Heart left ventricle (tissue), 16 donors: Measurements from ENCODE around the gene RASL10A. TPM values are rescaled to one million over a fixed set of nuclear protein-coding genes. Genes with fewer than 3 reads are reported as not detected.

ENCODE experiments used
- ATAC-seq, 4 donors: fragments of 200-7000 bp; cut with Tn5 transposase; one replicate each; pipeline ENCODE4 v1.9.1; 2020 to 2022; ENCODE audit warnings: moderate library complexity in 4 of 4, mild to moderate bottlenecking in 3 of 4, moderate number of reproducible peaks in 1 of 4
- DNase-seq, 5 donors: peaks; one replicate each; pipeline ENCODE4 v3.0.0-alpha.2; 2020
- H3K27ac ChIP-seq, 12 donors: fragments of 200-600 bp; sonication (generic) in 4 of 12; one replicate each; pipeline versions ENCODE4 v1.5.0 to v1.8.0; 2016 to 2022; ENCODE audit warnings: mild to moderate bottlenecking in 2 of 12
- H3K27me3 ChIP-seq, 9 donors: fragments of 200-600 bp; sonication (generic) in 2 of 9; one replicate each; pipeline versions ENCODE4 v1.5.1 to v1.8.0; 2016 to 2022; ENCODE audit warnings: mild to moderate bottlenecking in 3 of 9
- H3K36me3 ChIP-seq, 9 donors: fragments of 200-600 bp; sonication (generic) in 2 of 9; one replicate each; pipeline versions ENCODE4 v1.5.0 to v1.8.0; 2018 to 2022; ENCODE audit warnings: mild to moderate bottlenecking in 2 of 9
- H3K4me1 ChIP-seq, 12 donors: fragments of 200-600 bp; sonication (generic) in 4 of 12; one replicate each; pipeline versions ENCODE4 v1.5.0 to v1.8.0; 2016 to 2022; ENCODE audit warnings: mild to moderate bottlenecking in 3 of 12
- H3K4me3 ChIP-seq, 12 donors: fragments of 200-600 bp; sonication (generic) in 4 of 12; one replicate each; pipeline versions ENCODE4 v1.5.0 to v1.8.0; 2017 to 2022; ENCODE audit warnings: mild to moderate bottlenecking in 9 of 12, moderate library complexity in 4 of 12
- H3K9me3 ChIP-seq, 12 donors: fragments of 200-600 bp; sonication (generic) in 4 of 12; one replicate each; pipeline versions ENCODE4 v1.5.0 to v1.8.0; 2016 to 2022; ENCODE audit warnings: mild to moderate bottlenecking in 1 of 12
- CTCF ChIP-seq, 12 donors: fragments of 200-600 bp; sonication (generic) in 4 of 12; IDR thresholded peaks; one replicate each; pipeline versions ENCODE4 v1.5.0 to v1.8.0; 2018 to 2022; ENCODE audit warnings: antibody characterized with exemption in 12 of 12, mild to moderate bottlenecking in 5 of 12
- POLR2A ChIP-seq, 2 donors: fragments of 450-650 bp; IDR thresholded peaks; one replicate each; pipeline ENCODE4 v1.6.1; 2017; ENCODE audit warnings: antibody characterized with exemption in 2 of 2, mild to moderate bottlenecking in 2 of 2, moderate library complexity in 2 of 2
- WGBS, 4 donors: extraction: QIAGEN DNeasy Blood & Tissue Kit in 2 of 4; methylation state at CpG; one replicate each; pipeline versions ENCODE4 v1.1.5 to v1.1.7; 2013 to 2018; 5-methylcytosine and 5-hydroxymethylcytosine counted together
- intact Hi-C, 10 donors: fragments of 100-400 bp; cut with DNase I; formaldehyde crosslinking; loops; one replicate each; pipeline versions ENCODE4 v1.11.1 to v1.14.2; 2022
- polyA plus RNA-seq, 2 donors: library from polyadenylated mRNA; stranded (reverse); fragments of 200-250 nt; gene quantifications; one replicate each; pipeline ENCODE4 v1.2.3, GENCODE V29; 2013
- total RNA-seq, 9 donors: library from RNA; depleted of rRNA in 2 of 9; stranded (reverse); fragments of >200 nt in 2 of 9; fragmentation: NEBNext Ultra II Directional in 3 of 9; extraction: Animal tissue kit (Norgen Biotek cat#: 25700) in 3 of 9; gene quantifications; one replicate each; pipeline versions ENCODE4 v1.1.0 to v1.2.4, GENCODE V29; 2016 to 2023
- donor health status: ischemic (EF 13 %, LVEDD 7.1; RV severe dilation, severe dysfunction).
- donor health status: healthy with polysubstance abuse.
- donor health status: DM: no; HTN: yes; CAD: no.
- donor health status: DM: no; HTN: no; CAD: no.
- donor health status: ischemic (EF 25% LVEDD 6.9; RV normal size, moderate dysfunction).
- donor health status: ischemic (EF 25% LVEDD 5.7; RV mildly dilated, moderate dysfunction).
- donor health status: healthy.
- donor health status: DM: yes; HTN: yes; CAD: no.
- donor health status: ischemic (EF 35%, LVEDD 5.7; RV mildly dilated, moderate dysfunction).
- donor health status: nonischemic (EF 11% LVEDD 7.7; RV severe dilation, severe dysfunction).
- donor health status: DM: yes; HTN: yes; CAD: no.
- donor health status: PGD.
- donor health status: ischemic (EF 29% LVEDD 5.4; RV normal size, mild dysfunction).
- donor health status: nonischemic (EF 23%, LVEDD 6.1; RV moderate dilation, normal function).

RASL10A gene
- total and polyA plus RNA-seq, 11 donors = 0.29 to 5.8 (median 1.1) TPM

- TF ChIP-seq POLR2A (IDR thresholded peaks at IDR 0.05) (no peak), CTCF (IDR thresholded peaks at IDR 0.05) (no peak)
- Histone ChIP-seq H3K27me3 (no peaks in the 10 kb centered on the region), H3K36me3 (peaks cover 0 to 100% (median 98%) of the 10 kb centered on the region in 9 donors), H3K27ac (no peak overlapping the region), H3K4me1 (no peaks in the 10 kb centered on the region), H3K4me3 (no peak overlapping the region), H3K9me3 (no peaks in the 10 kb centered on the region)
- DNase-seq (no peak), ATAC-seq (no peak)
- intact Hi-C loops = loop anchor here in 1 of 10 donors (5.0 kb wide), 1 partner anchor 46 kb away; the partner anchor contains the start of gene GAS2L1
- WGBS, 4 donors = 85 to 92% (median 91%) methylated on average over 11 of the region's 11 CpGs
Measured at GRCh38 chr22:29353286-29353685, 37.8 kb upstream of the RASL10A start.

- Histone ChIP-seq H3K4me3 (no peak overlapping the region), H3K27me3 (no peaks in the 10 kb centered on the region), H3K27ac (no peak overlapping the region), H3K36me3 (peaks cover 0 to 100% (median 98%) of the 10 kb centered on the region in 9 donors), H3K9me3 (no peaks in the 10 kb centered on the region), H3K4me1 (no peaks in the 10 kb centered on the region)
- no peak for TF ChIP-seq CTCF (IDR thresholded peaks at IDR 0.05)
- TF ChIP-seq POLR2A (IDR thresholded peaks at IDR 0.05) = no peak
- DNase-seq = peak in 1 of 5 donors; percentile 14
- 87 to 95% (median 94%) methylated on average over 9 of the region's 9 CpGs for WGBS, 4 donors
- no peak for ATAC-seq
- intact Hi-C loops = loop anchor here in 1 of 10 donors (5.0 kb wide), 1 partner anchor 45 kb away; the partner anchor contains the start of gene GAS2L1
Measured at GRCh38 chr22:29352778-29353177, 37.3 kb upstream of the RASL10A start.

- H3K4me1 ChIP-seq = peaks cover 0 to 6% (median 1%) of the 10 kb centered on the region in 12 donors
- TF ChIP-seq POLR2A (IDR thresholded peaks at IDR 0.05) = no peak
- no peak for TF ChIP-seq CTCF (IDR thresholded peaks at IDR 0.05)
- H3K27me3 ChIP-seq = no peaks in the 10 kb centered on the region
- no peak overlapping the region for H3K27ac ChIP-seq
- ATAC-seq (peak in 1 of 4 donors; percentile 18), DNase-seq (peak in 2 of 5 donors; percentile 31 to 54)
- 50 to 81% (median 76%) methylated on average over 9 of the region's 9 CpGs for WGBS, 4 donors
- H3K36me3 ChIP-seq = peaks cover 0 to 100% (median 100%) of the 10 kb centered on the region in 9 donors
- H3K4me3 ChIP-seq = no peak overlapping the region
- intact Hi-C loops = loop anchor here in 1 of 10 donors (5.0 kb wide), 1 partner anchor 45 kb away; the partner anchor contains the start of gene GAS2L1
- H3K9me3 ChIP-seq = no peaks in the 10 kb centered on the region
Measured at GRCh38 chr22:29351891-29352290, 36.4 kb upstream of the RASL10A start.

GRCh38 chr22:29351042-29351441, 35.5 kb upstream of the RASL10A start:
- H3K4me1 ChIP-seq = peaks cover 0 to 13% (median 2%) of the 10 kb centered on the region in 12 donors
- no peak overlapping the region for H3K27ac ChIP-seq
- H3K36me3 ChIP-seq = peaks cover 0 to 100% (median 100%) of the 10 kb centered on the region in 9 donors
- ATAC-seq (no peak), DNase-seq (peak in 1 of 5 donors; percentile 12)
- H3K4me3 ChIP-seq = no peak overlapping the region
- no peak for TF ChIP-seq CTCF (IDR thresholded peaks at IDR 0.05)
- H3K9me3 ChIP-seq = no peaks in the 10 kb centered on the region
- 98 to 100% (median 99%) methylated on average over 6 of the region's 6 CpGs for WGBS, 4 donors
- no peaks in the 10 kb centered on the region for H3K27me3 ChIP-seq
- intact Hi-C loops = loop anchor here in 1 of 10 donors (5.0 kb wide), 1 partner anchor 44 kb away; the partner anchor contains the start of gene GAS2L1
